HCT116 (cell line): Measurements from ENCODE around the gene IL15RA.

Source experiments
- ATF3 ChIP-seq: IDR thresholded peaks from 2 replicates; pipeline ENCODE4 v1.6.1; 2012
- CBX3 ChIP-seq: IDR thresholded peaks from 2 replicates; pipeline ENCODE4 v1.6.1; 2012; ENCODE audit warnings: low read depth
- CEBPB ChIP-seq: IDR thresholded peaks from 2 replicates; pipeline ENCODE4 v1.6.1; 2012; ENCODE audit warnings: low read depth
- CTCF ChIP-seq, 3 experiments: fragments of 200-600 bp in 1 of 3; sonication (generic) in 1 of 3; IDR thresholded peaks in 2 of 3; conservative IDR thresholded peaks in 1 of 3; 2 replicates each; pipeline ENCODE4 v1.5.1; 2012 to 2017; ENCODE audit warnings: low read depth in 2 of 3, low read length in 2 of 3, antibody characterized with exemption in 1 of 3, borderline replicate concordance in 1 of 3, control low read depth in 1 of 3, mild to moderate bottlenecking in 1 of 3, mixed read lengths in 1 of 3, mixed run types in 1 of 3, moderate library complexity in 1 of 3; ENCODE audit not compliant: insufficient read depth in 1 of 3
- EZH2 ChIP-seq: fragments of 200-600 bp; sonication (generic); IDR thresholded peaks from 2 replicates; pipeline ENCODE4 v1.6.1; 2017; ENCODE audit warnings: antibody characterized with exemption, mixed run types
- EZH2phosphoT487 ChIP-seq: fragments of 200-600 bp; IDR thresholded peaks from 2 replicates; pipeline ENCODE4 v1.6.1; 2018; ENCODE audit warnings: antibody characterized with exemption, borderline replicate concordance
- POLR2A ChIP-seq: IDR thresholded peaks from 2 replicates; pipeline ENCODE4 v1.7.0; 2011; ENCODE audit warnings: borderline replicate concordance; ENCODE audit not compliant: insufficient read depth, insufficient read length; ENCODE audit errors: extremely low read depth
- POLR2AphosphoS5 ChIP-seq: IDR thresholded peaks from 2 replicates; pipeline ENCODE4 v1.6.1; 2011; ENCODE audit warnings: mild to moderate bottlenecking, low read depth, low read length, moderate library complexity
- RAD21 ChIP-seq: IDR thresholded peaks from 2 replicates; pipeline ENCODE4 v1.6.1; 2012; ENCODE audit warnings: low read depth, mild to moderate bottlenecking
- REST ChIP-seq: IDR thresholded peaks from 2 replicates; pipeline ENCODE4 v1.6.1; 2012; ENCODE audit warnings: low read depth
- SIN3A ChIP-seq: IDR thresholded peaks from 2 replicates; pipeline ENCODE4 v1.6.1; 2012; ENCODE audit warnings: low read depth
- TCF7L2 ChIP-seq: IDR thresholded peaks from 2 replicates; pipeline ENCODE4 v1.7.0; 2011; ENCODE audit warnings: borderline replicate concordance, inconsistent platforms; ENCODE audit not compliant: insufficient read depth, insufficient read length; ENCODE audit errors: extremely low read depth
- YY1 ChIP-seq: IDR thresholded peaks from 2 replicates; pipeline ENCODE4 v1.6.1; 2011; ENCODE audit warnings: low read length, low read depth, moderate library complexity, mild to moderate bottlenecking; ENCODE audit not compliant: insufficient replicate concordance; ENCODE audit errors: extremely low read depth
- ZBTB33 ChIP-seq: IDR thresholded peaks from 2 replicates; pipeline ENCODE4 v1.6.1; 2011; ENCODE audit warnings: mild to moderate bottlenecking, low read length, moderate library complexity; ENCODE audit not compliant: insufficient replicate concordance; ENCODE audit errors: extremely low read depth

- no peak for TF ChIP-seq CTCF (IDR thresholded peaks at IDR 0.05 in 2 of 3, conservative IDR thresholded peaks at IDR 0.05 in 1 of 3; ENCODE audit: borderline replicate concordance in 1 of 3, insufficient read depth in 1 of 3, low read depth in 2 of 3, low read length in 2 of 3)
- no peak for TF ChIP-seq EZH2phosphoT487
- TF ChIP-seq POLR2A: no peak
- no peak for TF ChIP-seq POLR2AphosphoS5
- no peak for TF ChIP-seq REST
- no peak for TF ChIP-seq TCF7L2
- no peak for TF ChIP-seq CEBPB
- TF ChIP-seq YY1: no peak
- TF ChIP-seq ATF3: no peak
- TF ChIP-seq EZH2: no peak
- TF ChIP-seq CBX3: no peak
- TF ChIP-seq SIN3A: no peak
- no peak for TF ChIP-seq ZBTB33
- no peak for TF ChIP-seq RAD21
Observed at GRCh38 chr10:5958077-5958476, 19.3 kb downstream of the IL15RA start.
